ENCODE data around the gene COMT.

COMT gene

DNA sequence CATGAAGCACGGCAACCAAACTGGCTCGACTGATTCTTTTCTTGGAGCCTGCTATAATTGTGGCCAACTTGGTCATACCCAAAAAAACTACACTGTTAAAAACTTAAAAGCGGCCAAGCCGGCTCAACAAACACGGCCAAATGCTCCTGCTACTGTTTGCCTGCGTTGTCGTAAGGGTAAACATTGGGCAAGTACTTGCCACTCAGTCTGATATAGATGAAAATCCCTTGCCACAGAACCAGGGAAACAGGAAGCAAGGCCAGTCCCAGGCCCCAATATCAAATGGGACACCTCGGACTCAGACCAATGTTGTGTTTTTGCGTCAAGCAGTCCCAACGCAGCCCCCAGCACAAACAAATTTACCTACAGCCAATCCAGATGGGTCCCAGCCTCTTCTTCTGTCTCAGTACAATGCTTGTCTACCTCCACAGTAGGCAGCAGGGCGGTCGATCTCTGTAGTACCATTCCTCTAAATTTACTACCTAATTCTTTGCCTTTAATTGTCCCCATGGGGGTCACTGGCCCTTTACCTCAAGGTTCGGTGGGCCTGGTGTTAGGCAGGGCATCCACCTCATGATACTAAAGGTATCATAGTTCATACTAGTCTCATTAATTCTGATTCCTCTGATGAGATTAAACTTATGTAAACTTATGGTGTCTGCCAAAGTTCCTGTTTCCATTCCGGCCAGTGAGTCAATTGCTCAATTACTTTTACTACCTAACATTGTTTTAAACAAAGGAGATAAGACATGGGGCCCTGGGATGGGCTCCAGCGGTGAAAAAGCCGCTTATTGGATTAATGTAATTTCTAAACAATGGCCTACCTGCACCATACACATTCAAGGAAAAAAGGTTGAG, 3.7 kb upstream of the COMT start:
- H3K27ac ChIP-seq (ENCODE audit: low read depth, low read length) = no peak overlapping the region
- no peak overlapping the region for H3K4me3 ChIP-seq (ENCODE audit: low read depth in 1 of 5, low read length in 5 of 5)
- no peaks in the 10 kb centered on the region for H3K36me3 ChIP-seq (ENCODE audit: control insufficient read depth in 5 of 5, insufficient read depth in 5 of 5, low read length in 5 of 5)
- no peaks in the 10 kb centered on the region for H3K27me3 ChIP-seq (ENCODE audit: control insufficient read depth in 5 of 5, insufficient read depth in 4 of 5, low read length in 5 of 5)
- H3K9ac ChIP-seq (ENCODE audit: low read length in 5 of 5) = no peak overlapping the region
- no peaks in the 10 kb centered on the region for H3K9me3 ChIP-seq (ENCODE audit: control insufficient read depth in 5 of 5, low read length in 5 of 5)
- peaks cover 6 to 27% (median 21%) of the 10 kb centered on the region in 5 donors for H3K4me1 ChIP-seq (ENCODE audit: control insufficient read depth in 5 of 5, insufficient read depth in 5 of 5, low read length in 5 of 5)

DNA sequence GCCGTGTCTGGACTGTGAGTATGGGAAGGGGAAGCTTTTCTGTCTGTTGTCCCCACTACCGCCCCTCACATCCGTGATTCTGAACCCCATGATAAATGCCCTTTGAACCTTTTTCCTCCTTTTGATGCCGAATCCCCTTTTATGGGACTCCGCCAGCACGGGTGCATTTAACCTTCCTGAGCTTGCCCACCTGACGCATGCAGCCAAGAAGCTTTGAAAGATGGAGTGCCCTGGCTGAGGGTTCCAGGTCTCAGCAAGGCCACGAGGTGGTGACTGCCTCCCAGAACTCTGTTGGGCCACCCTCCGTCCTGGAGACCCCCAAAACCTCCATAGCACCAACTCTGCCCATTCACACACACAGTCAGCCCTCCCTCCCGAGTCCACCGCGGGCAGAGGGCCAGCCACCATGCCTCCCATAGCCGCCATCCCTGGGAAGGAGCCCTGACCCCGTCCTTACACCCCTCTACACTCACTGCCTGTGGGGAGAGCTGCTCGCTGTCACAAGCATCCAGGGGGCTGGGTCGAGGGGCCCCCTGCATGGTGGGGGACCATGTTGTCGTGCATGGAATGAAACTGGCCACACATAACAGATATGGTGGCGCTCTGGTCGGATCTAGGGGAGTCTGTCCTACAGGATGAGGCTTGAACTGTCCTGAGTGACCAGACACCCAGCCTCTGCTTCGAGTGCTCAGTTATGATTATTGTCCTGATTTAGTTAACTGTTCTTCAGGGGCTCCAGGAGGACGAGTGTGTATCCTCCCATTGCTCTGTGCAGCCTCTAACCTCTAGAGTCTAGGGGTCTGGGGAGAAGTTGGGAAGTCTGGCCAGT, 822 bp upstream of the COMT start:
- Histone ChIP-seq H3K9me3 (ENCODE audit: control insufficient read depth in 5 of 5, low read length in 5 of 5) (no peaks in the 10 kb centered on the region), H3K4me1 (ENCODE audit: control insufficient read depth in 5 of 5, insufficient read depth in 5 of 5, low read length in 5 of 5) (peaks cover 9 to 36% (median 33%) of the 10 kb centered on the region in 5 donors), H3K36me3 (ENCODE audit: control insufficient read depth in 5 of 5, insufficient read depth in 5 of 5, low read length in 5 of 5) (no peaks in the 10 kb centered on the region), H3K4me3 (ENCODE audit: low read depth in 1 of 5, low read length in 5 of 5) (peak overlapping the region; percentile 70 to 91 (median 89)), H3K27me3 (ENCODE audit: control insufficient read depth in 5 of 5, insufficient read depth in 4 of 5, low read length in 5 of 5) (no peaks in the 10 kb centered on the region), H3K9ac (ENCODE audit: low read length in 5 of 5) (peak overlapping the region; percentile 75 to 94 (median 92)), H3K27ac (ENCODE audit: low read depth, low read length) (peak overlapping the region; percentile 86)

DNA sequence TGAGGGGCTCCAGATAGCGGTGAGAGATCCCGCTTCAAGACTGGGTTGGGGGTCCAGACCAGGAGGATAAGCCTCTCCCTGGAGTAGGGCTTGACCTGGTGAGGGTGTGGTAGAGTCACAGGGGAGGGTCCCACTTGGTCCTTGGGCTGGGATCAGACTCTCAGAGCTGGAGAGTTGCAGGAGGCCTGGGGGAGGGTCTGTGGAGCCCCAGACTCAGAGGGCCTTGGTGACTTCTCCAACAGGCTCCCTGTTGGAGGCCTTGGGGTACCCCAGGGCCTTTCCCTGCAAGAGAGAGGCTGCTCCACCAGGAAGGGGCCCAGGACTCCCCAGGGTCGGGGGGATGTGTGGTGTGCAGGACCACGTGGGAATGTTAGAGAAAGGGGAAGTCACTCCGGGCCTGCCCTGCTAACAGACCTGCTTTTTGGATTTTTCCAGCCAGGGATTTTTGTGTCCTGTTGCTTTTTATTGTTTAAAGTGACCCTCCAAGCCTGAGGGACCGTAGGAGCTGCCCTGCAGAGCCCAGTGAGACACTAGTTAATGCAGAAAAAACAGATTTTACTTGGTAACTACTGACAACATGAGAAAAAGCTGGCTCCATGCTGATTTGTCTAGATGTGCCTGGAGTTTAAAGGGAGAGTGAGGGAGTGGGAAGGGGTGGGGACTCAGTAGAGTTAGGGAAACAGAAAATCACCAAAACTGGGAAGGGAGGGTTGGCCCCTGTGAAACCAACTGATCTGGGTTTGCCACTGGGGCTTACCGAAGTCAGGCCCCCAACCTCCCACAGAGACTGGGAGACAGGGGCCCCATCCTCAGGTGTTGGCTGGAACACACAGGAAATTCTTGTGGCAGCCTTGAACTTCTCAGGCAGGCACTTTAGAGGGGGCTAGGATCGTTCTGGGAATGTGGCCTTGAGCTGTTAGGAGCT, 847 bp downstream of the COMT start:
- H3K4me1 ChIP-seq (ENCODE audit: control insufficient read depth in 5 of 5, insufficient read depth in 5 of 5, low read length in 5 of 5) = peaks cover 10 to 40% (median 36%) of the 10 kb centered on the region in 5 donors
- H3K9me3 ChIP-seq (ENCODE audit: control insufficient read depth in 5 of 5, low read length in 5 of 5) = no peaks in the 10 kb centered on the region
- peak overlapping the region; percentile 70 to 92 (median 89) for H3K4me3 ChIP-seq (ENCODE audit: low read depth in 1 of 5, low read length in 5 of 5)
- H3K36me3 ChIP-seq (ENCODE audit: control insufficient read depth in 5 of 5, insufficient read depth in 5 of 5, low read length in 5 of 5) = no peaks in the 10 kb centered on the region
- peak overlapping the region; percentile 92 to 97 (median 94) for H3K9ac ChIP-seq (ENCODE audit: low read length in 5 of 5)
- H3K27ac ChIP-seq (ENCODE audit: low read depth, low read length) = peak overlapping the region; percentile 86
- H3K27me3 ChIP-seq (ENCODE audit: control insufficient read depth in 5 of 5, insufficient read depth in 4 of 5, low read length in 5 of 5) = no peaks in the 10 kb centered on the region

DNA sequence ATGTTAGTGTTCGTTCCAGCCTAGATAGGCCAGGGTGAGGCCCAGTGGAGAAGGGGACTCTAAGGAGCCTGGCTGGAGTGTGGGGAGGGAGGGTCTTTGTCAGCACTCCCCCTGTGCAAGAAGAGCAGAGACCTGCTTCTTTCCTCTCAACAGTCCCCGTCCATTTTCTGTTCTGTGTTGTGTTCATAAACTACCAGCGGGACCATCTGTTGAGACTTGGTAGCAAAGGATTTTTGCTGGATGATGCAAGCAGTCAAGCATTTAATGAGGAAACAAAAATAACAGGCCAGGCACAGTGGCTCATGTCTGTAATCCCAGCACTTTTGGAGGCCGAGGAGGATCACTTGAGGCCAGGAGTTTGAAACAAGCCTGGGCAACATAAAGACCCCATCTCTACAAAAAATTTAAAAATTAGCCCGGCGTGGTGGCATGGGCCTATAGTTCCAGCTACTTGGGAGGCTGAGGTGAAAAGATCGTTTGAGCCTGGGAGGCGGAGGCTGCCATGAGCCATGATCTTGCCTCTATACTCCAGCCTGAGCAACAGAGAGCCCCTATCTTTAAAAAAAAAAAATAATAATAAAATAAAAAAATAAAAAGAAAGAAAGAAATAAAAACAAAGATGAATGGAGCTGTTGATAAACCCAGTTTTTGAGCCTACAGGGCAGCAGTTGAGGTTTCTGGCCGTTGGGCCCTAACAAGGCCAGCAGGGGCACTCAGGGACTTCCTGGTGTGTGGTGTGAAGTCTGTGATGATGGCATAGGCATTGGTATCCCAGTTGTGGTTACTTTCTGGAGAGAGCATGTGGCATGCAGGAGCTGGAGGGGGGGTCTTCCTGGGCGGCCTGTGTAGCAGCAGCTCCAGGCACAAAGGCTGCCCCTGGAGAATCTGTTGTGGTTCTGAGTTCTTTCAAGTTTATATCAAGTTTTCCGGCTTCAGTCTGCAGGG, 1.8 kb downstream of the COMT start:
- peaks cover 14 to 45% (median 39%) of the 10 kb centered on the region in 5 donors for H3K4me1 ChIP-seq (ENCODE audit: control insufficient read depth in 5 of 5, insufficient read depth in 5 of 5, low read length in 5 of 5)
- H3K9ac ChIP-seq (ENCODE audit: low read length in 5 of 5) = peak overlapping the region; percentile 92 to 97 (median 94)
- H3K36me3 ChIP-seq (ENCODE audit: control insufficient read depth in 5 of 5, insufficient read depth in 5 of 5, low read length in 5 of 5) = no peaks in the 10 kb centered on the region
- H3K4me3 ChIP-seq (ENCODE audit: low read depth in 1 of 5, low read length in 5 of 5) = peak overlapping the region; percentile 70 to 92 (median 89)
- no peaks in the 10 kb centered on the region for H3K27me3 ChIP-seq (ENCODE audit: control insufficient read depth in 5 of 5, insufficient read depth in 4 of 5, low read length in 5 of 5)
- H3K9me3 ChIP-seq (ENCODE audit: control insufficient read depth in 5 of 5, low read length in 5 of 5) = no peaks in the 10 kb centered on the region
- peak overlapping the region; percentile 86 for H3K27ac ChIP-seq (ENCODE audit: low read depth, low read length)

DNA sequence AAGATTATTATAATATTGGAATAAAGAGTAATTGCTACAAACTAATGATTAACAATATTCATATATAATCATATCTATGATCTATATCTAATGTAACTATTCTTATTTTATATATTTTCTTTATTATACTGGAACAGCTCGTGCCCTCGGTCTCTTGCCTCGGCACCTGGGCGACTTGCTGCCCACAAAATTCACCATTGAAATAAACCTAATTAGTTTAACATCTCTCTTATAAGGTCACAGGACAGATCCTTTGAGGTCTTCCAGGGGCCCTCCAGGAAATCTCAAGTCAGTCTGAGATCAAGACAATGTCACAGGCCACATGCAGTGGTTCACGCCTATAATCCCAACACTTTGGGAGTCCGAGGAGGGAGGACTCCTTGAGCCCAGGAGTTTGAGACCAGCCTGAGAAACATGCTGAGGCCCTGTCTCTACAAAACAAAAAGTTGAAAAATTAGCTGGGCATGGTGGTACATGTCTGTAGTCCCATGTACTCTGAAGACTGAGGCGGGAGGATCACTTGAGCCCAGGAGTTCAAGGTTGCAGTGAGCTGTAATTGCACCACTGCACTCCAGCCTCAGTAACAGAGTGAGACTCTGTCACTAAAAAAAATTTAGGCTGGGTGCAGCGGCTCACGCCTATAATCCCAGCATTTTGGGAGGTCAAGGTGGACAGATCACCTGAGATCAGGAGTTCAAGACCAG, 6.6 kb downstream of the COMT start:
- no peaks in the 10 kb centered on the region for H3K27me3 ChIP-seq (ENCODE audit: control insufficient read depth in 5 of 5, insufficient read depth in 4 of 5, low read length in 5 of 5)
- H3K9ac ChIP-seq (ENCODE audit: low read length in 5 of 5) = no peak overlapping the region
- H3K27ac ChIP-seq (ENCODE audit: low read depth, low read length) = no peak overlapping the region
- peak overlapping the region in 1 of 5 donors; percentile 63 for H3K4me3 ChIP-seq (ENCODE audit: low read depth in 1 of 5, low read length in 5 of 5)
- no peaks in the 10 kb centered on the region for H3K9me3 ChIP-seq (ENCODE audit: control insufficient read depth in 5 of 5, low read length in 5 of 5)
- peaks cover 5 to 23% (median 18%) of the 10 kb centered on the region in 5 donors for H3K4me1 ChIP-seq (ENCODE audit: control insufficient read depth in 5 of 5, insufficient read depth in 5 of 5, low read length in 5 of 5)
- peaks cover 0 to 4% (median 3%) of the 10 kb centered on the region in 5 donors for H3K36me3 ChIP-seq (ENCODE audit: control insufficient read depth in 5 of 5, insufficient read depth in 5 of 5, low read length in 5 of 5)

DNA sequence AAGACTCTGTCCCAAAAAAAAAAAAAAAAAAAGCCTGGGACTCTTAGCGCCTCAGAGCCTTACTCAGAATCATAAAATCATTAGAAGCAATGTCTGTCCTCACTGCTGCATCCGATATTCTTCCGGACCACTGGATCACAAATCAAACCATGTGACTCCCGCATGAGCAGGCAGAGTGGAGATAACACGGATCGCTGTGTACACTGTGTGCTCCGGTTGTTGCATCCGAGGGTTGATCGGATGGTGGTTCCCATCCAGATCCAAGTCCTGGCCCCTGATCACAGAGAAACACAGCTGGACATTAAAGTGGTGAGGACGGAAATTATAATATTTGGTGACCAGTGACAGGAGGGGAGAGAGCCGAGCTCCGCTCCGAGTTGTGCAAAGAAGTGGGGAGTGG, 9.8 kb downstream of the COMT start:
- Histone ChIP-seq H3K9me3 (ENCODE audit: control insufficient read depth in 5 of 5, low read length in 5 of 5) (no peaks in the 10 kb centered on the region), H3K27ac (ENCODE audit: low read depth, low read length) (no peak overlapping the region), H3K4me1 (ENCODE audit: control insufficient read depth in 5 of 5, insufficient read depth in 5 of 5, low read length in 5 of 5) (peaks cover 5 to 19% (median 16%) of the 10 kb centered on the region in 5 donors), H3K36me3 (ENCODE audit: control insufficient read depth in 5 of 5, insufficient read depth in 5 of 5, low read length in 5 of 5) (peaks cover 0 to 4% (median 3%) of the 10 kb centered on the region in 5 donors), H3K9ac (ENCODE audit: low read length in 5 of 5) (no peak overlapping the region), H3K27me3 (ENCODE audit: control insufficient read depth in 5 of 5, insufficient read depth in 4 of 5, low read length in 5 of 5) (no peaks in the 10 kb centered on the region), H3K4me3 (ENCODE audit: low read depth in 1 of 5, low read length in 5 of 5) (no peak overlapping the region)

DNA sequence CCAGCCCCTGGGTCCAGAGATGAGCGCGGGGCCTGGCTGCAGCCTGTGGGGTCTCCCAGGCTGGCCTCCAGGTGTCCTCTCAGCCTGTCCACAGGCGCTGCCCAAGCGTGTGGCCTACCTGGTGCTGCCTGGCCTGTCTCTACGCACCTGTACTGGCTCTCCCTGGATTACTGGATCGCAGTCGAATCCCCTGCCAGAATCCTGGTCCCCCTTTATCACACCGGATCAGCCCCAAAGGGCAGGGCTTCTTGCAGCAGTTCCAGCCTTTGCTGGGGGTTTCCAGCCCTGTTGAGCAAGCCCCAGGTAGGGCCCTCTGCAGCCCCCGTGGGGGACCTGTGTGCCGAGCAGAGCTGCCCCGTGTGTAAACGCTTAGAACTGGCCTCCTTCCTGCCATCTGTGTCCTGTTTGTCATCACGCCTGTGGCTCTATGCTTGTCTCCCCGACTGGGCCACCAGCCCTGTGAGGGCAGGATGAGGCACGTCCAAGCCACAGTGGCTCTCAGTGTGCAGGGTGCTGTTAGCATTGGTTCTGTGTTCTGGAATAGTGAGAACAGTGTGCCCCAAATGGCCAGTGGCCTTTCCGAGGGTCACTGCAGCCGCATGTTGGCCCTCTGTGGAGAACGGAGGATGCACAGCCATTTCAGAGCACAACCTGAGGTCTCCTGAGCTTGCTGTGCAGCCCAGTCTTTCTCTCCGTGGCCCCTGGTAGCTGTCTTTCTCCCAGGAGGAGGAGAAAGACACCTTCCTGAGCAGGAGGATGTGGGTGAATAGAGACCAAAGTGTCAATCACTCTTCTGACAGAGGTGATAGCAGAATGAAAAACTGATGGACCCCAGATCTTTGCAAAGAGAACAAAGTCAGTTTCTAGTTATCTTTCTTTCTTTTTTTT, 13.9 kb downstream of the COMT start:
- no peak overlapping the region for H3K9ac ChIP-seq (ENCODE audit: low read length in 5 of 5)
- H3K4me3 ChIP-seq (ENCODE audit: low read depth in 1 of 5, low read length in 5 of 5) = no peak overlapping the region
- H3K27ac ChIP-seq (ENCODE audit: low read depth, low read length) = no peak overlapping the region
- H3K36me3 ChIP-seq (ENCODE audit: control insufficient read depth in 5 of 5, insufficient read depth in 5 of 5, low read length in 5 of 5) = peaks cover 0 to 5% (median 3%) of the 10 kb centered on the region in 5 donors
- H3K4me1 ChIP-seq (ENCODE audit: control insufficient read depth in 5 of 5, insufficient read depth in 5 of 5, low read length in 5 of 5) = peaks cover 0 to 30% (median 24%) of the 10 kb centered on the region in 5 donors
- H3K9me3 ChIP-seq (ENCODE audit: control insufficient read depth in 5 of 5, low read length in 5 of 5) = no peaks in the 10 kb centered on the region
- no peaks in the 10 kb centered on the region for H3K27me3 ChIP-seq (ENCODE audit: control insufficient read depth in 5 of 5, insufficient read depth in 4 of 5, low read length in 5 of 5)

DNA sequence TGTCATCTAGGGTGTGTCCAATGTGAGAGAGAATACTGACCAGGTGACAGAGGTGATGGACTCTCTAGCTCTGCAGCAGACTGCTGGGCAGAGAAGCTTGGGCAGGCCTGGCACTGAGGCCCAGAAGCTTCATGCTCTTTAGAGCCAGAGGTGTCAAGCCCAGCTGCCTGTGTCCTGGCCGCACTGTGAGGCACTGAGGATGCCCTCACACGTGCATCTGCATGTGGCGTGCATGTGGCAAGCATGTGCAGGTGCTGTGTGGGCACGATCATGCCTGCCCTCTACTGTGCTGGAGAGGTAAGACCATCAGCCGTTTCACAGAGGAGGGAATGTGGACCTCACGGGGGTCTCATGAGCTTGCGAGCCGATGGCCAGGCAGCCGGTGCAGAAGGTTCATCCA, 15.9 kb downstream of the COMT start:
- H3K36me3 ChIP-seq (ENCODE audit: control insufficient read depth in 5 of 5, insufficient read depth in 5 of 5, low read length in 5 of 5) = peaks cover 0 to 12% (median 0%) of the 10 kb centered on the region in 5 donors
- no peak overlapping the region for H3K9ac ChIP-seq (ENCODE audit: low read length in 5 of 5)
- H3K9me3 ChIP-seq (ENCODE audit: control insufficient read depth in 5 of 5, low read length in 5 of 5) = no peaks in the 10 kb centered on the region
- H3K4me3 ChIP-seq (ENCODE audit: low read depth in 1 of 5, low read length in 5 of 5) = no peak overlapping the region
- H3K27me3 ChIP-seq (ENCODE audit: control insufficient read depth in 5 of 5, insufficient read depth in 4 of 5, low read length in 5 of 5) = no peaks in the 10 kb centered on the region
- H3K4me1 ChIP-seq (ENCODE audit: control insufficient read depth in 5 of 5, insufficient read depth in 5 of 5, low read length in 5 of 5) = peaks cover 2 to 45% (median 25%) of the 10 kb centered on the region in 5 donors
- no peak overlapping the region for H3K27ac ChIP-seq (ENCODE audit: low read depth, low read length)
